H9 (cell line): ENCODE results near the gene TRIM10. TPM values are rescaled to one million over a fixed set of nuclear protein-coding genes. Genes with fewer than 3 reads are reported as not detected.

Experiments used
- DNase-seq: peaks from one replicate; pipeline ENCODE4 v3.0.0-alpha.2; 2017
- H2AFZ ChIP-seq: one replicate; pipeline ENCODE4 v1.6.1; 2013; ENCODE audit warnings: mild to moderate bottlenecking, low read length, control low read depth, moderate library complexity
- H2AK5ac ChIP-seq: 2 replicates; pipeline ENCODE4 v1.6.1; 2013; ENCODE audit warnings: low read length, control low read depth, mixed read lengths; ENCODE audit not compliant: insufficient read length
- H2BK120ac ChIP-seq: one replicate; pipeline ENCODE4 v1.6.1; 2013; ENCODE audit warnings: low read depth, mild to moderate bottlenecking, low read length, control low read depth, inconsistent platforms; ENCODE audit not compliant: poor library complexity, severe bottlenecking
- H2BK12ac ChIP-seq: 2 replicates; pipeline ENCODE4 v1.6.1; 2013; ENCODE audit warnings: low read length, control low read depth, mixed read lengths, low read depth; ENCODE audit not compliant: insufficient read length
- H2BK15ac ChIP-seq: 2 replicates; pipeline ENCODE4 v1.6.1; 2013; ENCODE audit warnings: low read depth, low read length, control low read depth
- H2BK20ac ChIP-seq: one replicate; pipeline ENCODE4 v1.6.1; 2013; ENCODE audit warnings: low read depth, mild to moderate bottlenecking, low read length, control low read depth, inconsistent platforms; ENCODE audit not compliant: poor library complexity, severe bottlenecking
- H2BK5ac ChIP-seq: 2 replicates; pipeline ENCODE4 v1.6.1; 2013; ENCODE audit warnings: low read length, control low read depth, mixed read lengths; ENCODE audit not compliant: insufficient read length
- H3K14ac ChIP-seq: 2 replicates; pipeline ENCODE4 v1.6.1; 2013; ENCODE audit warnings: low read length, control low read depth; ENCODE audit not compliant: insufficient read depth
- H3K18ac ChIP-seq: 2 replicates; pipeline ENCODE4 v1.6.1; 2013; ENCODE audit warnings: low read depth, mild to moderate bottlenecking, mixed read lengths, low read length, control low read depth; ENCODE audit not compliant: insufficient read length
- H3K23ac ChIP-seq: 2 replicates; pipeline ENCODE4 v1.6.1; 2013; ENCODE audit warnings: low read length, control low read depth, mixed read lengths, low read depth; ENCODE audit not compliant: insufficient read length
- H3K23me2 ChIP-seq: 2 replicates; pipeline ENCODE4 v1.6.1; 2013; ENCODE audit warnings: low read depth, mild to moderate bottlenecking, mixed read lengths, low read length, control low read depth; ENCODE audit not compliant: insufficient read length, poor library complexity, severe bottlenecking
- H3K27ac ChIP-seq: 2 replicates; pipeline ENCODE4 v1.5.1; 2013; ENCODE audit warnings: low read length, control low read depth, mixed read lengths, low read depth; ENCODE audit not compliant: insufficient read length
- H3K27me3 ChIP-seq: 2 replicates; pipeline ENCODE4 v1.6.1; 2013; ENCODE audit warnings: low read length, control low read depth, inconsistent platforms; ENCODE audit not compliant: insufficient read depth
- H3K4ac ChIP-seq: 2 replicates; pipeline ENCODE4 v1.6.1; 2013; ENCODE audit warnings: low read depth, mild to moderate bottlenecking, control low read depth, inconsistent platforms, low read length, moderate library complexity
- H3K4me1 ChIP-seq: 2 replicates; pipeline ENCODE4 v1.6.1; 2013; ENCODE audit warnings: low read length, control low read depth, inconsistent platforms; ENCODE audit not compliant: insufficient read depth
- H3K4me2 ChIP-seq: 2 replicates; pipeline ENCODE4 v1.6.1; 2013; ENCODE audit warnings: low read length, control low read depth, mixed read lengths; ENCODE audit not compliant: insufficient read length, insufficient read depth
- H3K56ac ChIP-seq: 2 replicates; pipeline ENCODE4 v1.6.1; 2013; ENCODE audit warnings: low read depth, mild to moderate bottlenecking, mixed read lengths, low read length, control low read depth; ENCODE audit not compliant: insufficient read length
- H3K79me1 ChIP-seq: 2 replicates; pipeline ENCODE4 v1.6.1; 2013; ENCODE audit warnings: low read depth, mild to moderate bottlenecking, moderate library complexity, low read length, control low read depth, inconsistent platforms; ENCODE audit not compliant: insufficient read depth, poor library complexity, severe bottlenecking
- H3K79me2 ChIP-seq: 2 replicates; pipeline ENCODE4 v1.6.1; 2013; ENCODE audit warnings: low read length, control low read depth, inconsistent platforms; ENCODE audit not compliant: insufficient read depth
- H3K9ac ChIP-seq: 2 replicates; pipeline ENCODE4 v1.6.1; 2013; ENCODE audit warnings: low read length, control low read depth, mixed read lengths; ENCODE audit not compliant: insufficient read length; ENCODE audit errors: extremely low read depth
- H3K9me3 ChIP-seq: one replicate; pipeline ENCODE4 v1.6.1; 2013; ENCODE audit warnings: low read depth, low read length, inconsistent platforms; ENCODE audit not compliant: control insufficient read depth
- H3T11ph ChIP-seq: one replicate; pipeline ENCODE4 v1.6.1; 2013; ENCODE audit warnings: mild to moderate bottlenecking, low read length, control low read depth, inconsistent platforms
- H4K20me1 ChIP-seq: one replicate; pipeline ENCODE4 v1.6.1; 2013; ENCODE audit not compliant: control insufficient read depth, insufficient read length, insufficient read depth
- H4K5ac ChIP-seq: 2 replicates; pipeline ENCODE4 v1.6.1; 2013; ENCODE audit warnings: low read depth, mild to moderate bottlenecking, mixed read lengths, low read length, control low read depth; ENCODE audit not compliant: insufficient read length
- H4K8ac ChIP-seq: replicated peaks from 2 replicates; pipeline ENCODE4 v1.6.1; 2013; ENCODE audit warnings: low read length, control low read depth, mixed read lengths, low read depth; ENCODE audit not compliant: insufficient read length
- H4K91ac ChIP-seq: 2 replicates; pipeline ENCODE4 v1.6.1; 2013; ENCODE audit warnings: low read depth, mild to moderate bottlenecking, moderate library complexity, mixed read lengths, low read length, control low read depth; ENCODE audit not compliant: insufficient read length
- H3K27ac Mint-ChIP-seq, 3 experiments: 2 replicates in 2 of 3; 3 replicates in 1 of 3; pipeline ENCODE4 v1.8.0; 2020 to 2021; ENCODE audit warnings: mixed read lengths in 3 of 3, mild to moderate bottlenecking in 1 of 3, moderate library complexity in 1 of 3
- H3K27me3 Mint-ChIP-seq: 2 replicates; pipeline ENCODE4 v1.8.0; 2021; ENCODE audit warnings: low read depth, mild to moderate bottlenecking, moderate library complexity, mixed read lengths
- H3K36me3 Mint-ChIP-seq, 3 experiments: 2 replicates in 2 of 3; 3 replicates in 1 of 3; pipeline ENCODE4 v1.8.0; 2020 to 2021; ENCODE audit warnings: low read depth in 3 of 3, mixed read lengths in 3 of 3; ENCODE audit not compliant: insufficient read depth in 1 of 3
- H3K4me1 Mint-ChIP-seq, 2 experiments: 2 replicates each; pipeline ENCODE4 v1.8.0; 2020; ENCODE audit warnings: mixed read lengths in 2 of 2
- H3K4me3 Mint-ChIP-seq, 2 experiments: 2 replicates in 1 of 2; 3 replicates in 1 of 2; pipeline ENCODE4 v1.8.0; 2020 to 2021; ENCODE audit warnings: mild to moderate bottlenecking in 2 of 2, mixed read lengths in 2 of 2, moderate library complexity in 1 of 2
- H3K9me3 Mint-ChIP-seq, 2 experiments: 2 replicates in 1 of 2; 3 replicates in 1 of 2; pipeline ENCODE4 v1.8.0; 2020; ENCODE audit warnings: mild to moderate bottlenecking in 2 of 2, mixed read lengths in 2 of 2, moderate library complexity in 1 of 2
- CTCF ChIP-seq: fragments of 200-600 bp; sonication (generic); conservative IDR thresholded peaks from 3 replicates; pipeline ENCODE4 v1.8.0; 2021; ENCODE audit warnings: antibody characterized with exemption, mild to moderate bottlenecking
- WGBS: extraction: QIAGEN DNeasy Blood & Tissue Kit; methylation state at CpG from one replicate; pipeline ENCODE4 v1.1.7; 2013; ENCODE audit warnings: missing lambda C conversion rate, low lambda C conversion rate, mixed read lengths; ENCODE audit not compliant: insufficient read length; ENCODE audit errors: extremely low coverage; 5-methylcytosine and 5-hydroxymethylcytosine counted together
- total RNA-seq: library from RNA; stranded (reverse); gene quantifications from 2 replicates; pipeline ENCODE4 v1.2.1, GENCODE V29; 2021

The TRIM10 gene
- total RNA-seq, 1 experiment from 2014 or later = 0.07 TPM

- Mint-ChIP-seq H3K4me1 (no peaks in the 10 kb centered on the region), H3K9me3 (no peaks in the 10 kb centered on the region), H3K27ac (no peak overlapping the region), H3K36me3 (no peaks in the 10 kb centered on the region), H3K27me3 (peaks cover 51% of the 10 kb centered on the region), H3K4me3 (no peak overlapping the region; a peak in 1 of 5 replicates)
- no peak overlapping the region for H3K9ac ChIP-seq
- no peak overlapping the region for H2BK15ac ChIP-seq
- no peaks in the 10 kb centered on the region for H3K79me1 ChIP-seq
- no peak overlapping the region for H4K8ac ChIP-seq
- H2AK5ac ChIP-seq = no peak overlapping the region
- no peaks in the 10 kb centered on the region for H3K23me2 ChIP-seq
- no peak overlapping the region for H2AFZ ChIP-seq
- no peak overlapping the region for H2BK12ac ChIP-seq
- H3K4ac ChIP-seq = no peak overlapping the region
- H3K56ac ChIP-seq = no peak overlapping the region
- H2BK5ac ChIP-seq = no peak overlapping the region
- no peak overlapping the region for H2BK20ac ChIP-seq
- no peak overlapping the region for H3T11ph ChIP-seq
- no peak overlapping the region for H3K27ac ChIP-seq
- no peak overlapping the region for H4K91ac ChIP-seq
- WGBS = no CpG with 5 or more reads among the region's 17 CpGs
- H4K20me1 ChIP-seq = no peaks in the 10 kb centered on the region
- no peak overlapping the region for H3K23ac ChIP-seq
- H2BK120ac ChIP-seq = no peak overlapping the region
- no peak overlapping the region for H4K5ac ChIP-seq
- H3K18ac ChIP-seq = no peak overlapping the region
- no peak for DNase-seq
- H3K9me3 ChIP-seq = no peaks in the 10 kb centered on the region
- peaks cover 3% of the 10 kb centered on the region; the same call in 1 of the 2 replicates for H3K4me1 ChIP-seq
- H3K27me3 ChIP-seq = no peaks in the 10 kb centered on the region
- H3K79me2 ChIP-seq = no peaks in the 10 kb centered on the region
- no peak overlapping the region; the same call in 1 of the 2 replicates for H3K14ac ChIP-seq
- H3K4me2 ChIP-seq = no peak overlapping the region
- no peak for TF ChIP-seq CTCF
Measured at GRCh38 chr6:30160008-30160784, 815 bp downstream of the TRIM10 start.
